Fibroblast of the aortic adventitia (primary cell): ENCODE data around the gene VPS18. TPM values are rescaled to one million over a fixed set of nuclear protein-coding genes. Genes with fewer than 3 reads are reported as not detected.

Source experiments
- DNase-seq: peaks from one replicate; pipeline ENCODE4 v3.0.0-alpha.2; 2010; ENCODE audit warnings: low read depth
- H3K4me3 ChIP-seq: 2 replicates; pipeline ENCODE4 v1.5.1; 2011; ENCODE audit warnings: low read depth, mild to moderate bottlenecking, control low read depth, low read length, moderate library complexity
- total RNA-seq: library from RNA; depleted of rRNA; stranded (reverse); fragments of >200 nt; gene quantifications from 2 replicates; pipeline ENCODE4 v1.2.3, GENCODE V29; 2012; ENCODE audit warnings: low replicate concordance
- TF ChIP-seq, protein P1 (sequence below): IDR thresholded peaks from 2 replicates; pipeline ENCODE4 v1.5.1; 2011; ENCODE audit warnings: mild to moderate bottlenecking, low read length, control low read depth, inconsistent platforms; ENCODE audit not compliant: insufficient read depth

The VPS18 gene
- total RNA-seq, 1 donor = 32.2 TPM

DNA sequence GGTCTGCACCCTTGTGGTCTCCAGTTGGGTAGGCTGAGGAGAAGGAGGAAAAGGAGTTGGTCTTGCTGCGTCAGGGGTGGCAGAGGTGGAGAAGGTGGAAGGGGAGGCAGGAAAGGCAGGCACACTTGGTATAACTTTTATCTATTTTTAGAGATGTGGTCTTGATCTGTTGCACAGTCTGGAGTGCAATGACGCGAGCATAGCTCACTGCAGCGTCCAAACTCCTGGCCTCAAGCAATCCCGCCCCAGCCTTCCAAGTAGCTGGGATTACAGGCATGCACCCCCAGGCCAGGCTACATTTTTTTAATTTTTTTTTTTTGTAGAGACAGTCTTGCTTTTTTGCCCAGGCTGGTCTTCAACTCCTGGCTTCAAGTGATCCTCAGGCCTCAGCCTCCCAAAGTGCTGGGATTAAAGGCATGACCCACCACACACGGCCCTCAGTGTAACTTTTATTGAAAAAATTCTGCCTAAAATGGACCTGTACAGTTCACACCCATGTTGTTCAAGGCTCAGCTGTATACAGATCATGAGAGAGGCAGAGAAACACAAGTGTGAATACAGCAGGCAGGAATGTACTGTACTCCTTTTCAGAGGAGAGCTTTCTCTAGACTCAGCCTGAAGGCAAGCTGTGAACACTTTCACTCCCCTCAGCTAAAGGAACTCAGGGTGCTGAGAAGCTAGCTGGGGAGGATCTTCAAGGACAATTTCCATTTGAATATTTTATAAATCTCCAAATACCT lies 18.1 kb upstream of the VPS18 start:
- no peak for DNase-seq
- no peak overlapping the region for H3K4me3 ChIP-seq
- TF ChIP-seq, protein P1, sequence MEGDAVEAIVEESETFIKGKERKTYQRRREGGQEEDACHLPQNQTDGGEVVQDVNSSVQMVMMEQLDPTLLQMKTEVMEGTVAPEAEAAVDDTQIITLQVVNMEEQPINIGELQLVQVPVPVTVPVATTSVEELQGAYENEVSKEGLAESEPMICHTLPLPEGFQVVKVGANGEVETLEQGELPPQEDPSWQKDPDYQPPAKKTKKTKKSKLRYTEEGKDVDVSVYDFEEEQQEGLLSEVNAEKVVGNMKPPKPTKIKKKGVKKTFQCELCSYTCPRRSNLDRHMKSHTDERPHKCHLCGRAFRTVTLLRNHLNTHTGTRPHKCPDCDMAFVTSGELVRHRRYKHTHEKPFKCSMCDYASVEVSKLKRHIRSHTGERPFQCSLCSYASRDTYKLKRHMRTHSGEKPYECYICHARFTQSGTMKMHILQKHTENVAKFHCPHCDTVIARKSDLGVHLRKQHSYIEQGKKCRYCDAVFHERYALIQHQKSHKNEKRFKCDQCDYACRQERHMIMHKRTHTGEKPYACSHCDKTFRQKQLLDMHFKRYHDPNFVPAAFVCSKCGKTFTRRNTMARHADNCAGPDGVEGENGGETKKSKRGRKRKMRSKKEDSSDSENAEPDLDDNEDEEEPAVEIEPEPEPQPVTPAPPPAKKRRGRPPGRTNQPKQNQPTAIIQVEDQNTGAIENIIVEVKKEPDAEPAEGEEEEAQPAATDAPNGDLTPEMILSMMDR = no peak

DNA sequence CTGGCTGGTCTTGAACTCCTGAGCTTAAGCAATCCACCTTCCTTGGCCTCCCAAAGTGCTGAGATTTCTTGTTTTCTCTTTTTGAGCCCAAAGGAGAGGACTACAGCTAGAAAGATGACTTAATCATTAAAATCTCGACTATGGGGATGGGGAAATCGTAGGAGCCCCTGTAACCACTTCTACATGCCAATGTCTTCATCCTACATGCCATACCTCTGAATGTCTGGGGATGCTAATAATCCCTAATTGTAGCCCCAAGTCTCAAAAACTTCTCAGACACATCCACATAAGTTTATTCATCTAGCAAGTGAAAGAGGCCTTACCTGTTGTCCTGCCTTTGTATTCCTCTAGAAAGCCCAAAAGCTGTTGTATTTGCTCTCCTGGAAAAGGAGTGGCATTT lies 16.6 kb upstream of the VPS18 start:
- TF ChIP-seq, protein P1 = no peak
- no peak for DNase-seq
- no peak overlapping the region for H3K4me3 ChIP-seq

DNA sequence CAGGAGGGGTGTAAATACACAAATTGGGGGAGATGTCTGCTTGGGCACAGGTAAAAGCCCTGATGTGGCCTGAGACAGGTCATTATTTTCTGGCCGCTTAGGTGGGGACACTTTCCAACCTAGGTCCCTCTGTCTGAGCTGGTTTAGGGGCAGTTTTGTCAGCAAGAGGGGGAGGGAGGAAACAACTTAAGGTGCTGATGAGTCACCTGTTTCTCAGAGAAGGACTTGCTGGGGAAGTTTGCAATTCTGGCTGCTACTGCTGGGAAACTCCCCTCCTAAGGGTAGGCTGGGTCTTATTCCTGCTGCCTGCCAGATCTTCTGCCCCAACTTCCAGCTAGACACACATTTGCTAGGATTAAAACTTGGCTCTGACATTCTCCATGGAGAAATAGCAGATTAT lies 15.5 kb upstream of the VPS18 start:
- no peak overlapping the region for H3K4me3 ChIP-seq
- TF ChIP-seq, protein P1 = no peak
- DNase-seq = peak; percentile 31

DNA sequence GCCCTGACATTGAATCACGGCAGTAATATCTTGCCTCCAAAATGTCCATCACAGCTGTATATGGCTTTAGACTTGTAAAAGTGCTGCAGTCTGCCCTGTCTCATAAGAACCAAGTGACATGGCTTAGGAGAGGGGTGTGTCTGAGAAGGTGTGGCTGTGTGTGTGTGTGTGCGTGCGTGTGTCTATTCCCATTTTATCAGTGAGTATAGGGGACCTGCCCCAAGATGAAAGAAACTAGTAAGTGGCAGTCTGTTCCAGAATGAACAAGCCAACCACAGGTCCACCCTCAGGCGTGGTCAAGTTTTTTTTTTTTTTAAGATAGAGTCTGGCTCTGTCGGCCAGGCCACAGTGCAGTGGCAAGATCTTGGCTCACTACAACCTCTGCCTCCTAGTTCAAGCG lies 14.6 kb upstream of the VPS18 start:
- TF ChIP-seq, protein P1 = no peak
- no peak overlapping the region for H3K4me3 ChIP-seq
- no peak for DNase-seq

DNA sequence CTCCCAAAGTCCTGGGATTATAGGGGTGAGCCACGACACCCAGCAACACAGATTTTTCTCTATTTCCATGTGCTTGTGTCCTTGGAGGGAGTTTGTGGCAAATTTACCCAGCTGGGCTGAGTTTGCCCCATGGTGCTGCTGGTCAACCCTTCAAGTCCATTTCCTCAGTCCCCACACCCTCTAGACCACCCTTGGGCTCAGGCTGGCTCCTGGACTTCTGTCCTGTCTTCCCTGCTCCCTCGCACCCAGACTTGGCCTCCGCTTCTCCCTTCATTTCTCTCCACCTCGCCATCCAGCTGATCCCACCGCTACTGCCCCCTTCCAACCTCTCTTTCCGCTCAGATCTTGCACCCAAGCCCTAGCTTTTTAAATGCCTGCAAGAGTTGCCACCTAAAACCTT lies 12.9 kb upstream of the VPS18 start:
- H3K4me3 ChIP-seq = no peak overlapping the region
- TF ChIP-seq, protein P1 = no peak
- no peak for DNase-seq

DNA sequence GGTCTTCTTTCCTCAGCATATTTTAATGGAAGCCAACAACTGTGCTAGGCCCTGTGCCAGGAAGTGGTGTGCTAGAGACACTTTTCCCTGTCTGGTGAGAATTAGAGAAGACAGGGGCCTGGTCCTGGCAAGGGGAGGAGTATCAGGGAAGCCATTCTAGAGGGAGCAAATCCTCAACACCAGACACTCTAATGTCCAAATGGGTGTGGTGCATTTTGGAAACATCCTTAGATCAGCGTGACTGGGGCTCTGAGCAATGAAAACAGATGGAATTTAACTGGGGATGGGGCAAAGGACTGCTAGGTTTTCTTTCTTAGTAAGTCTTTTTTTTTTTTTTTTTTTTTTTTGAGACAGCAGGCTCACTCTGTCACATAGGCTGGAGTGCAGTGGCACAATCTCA lies 7.7 kb upstream of the VPS18 start:
- DNase-seq = no peak

More for the DNA sequence above, 7.7 kb upstream of the VPS18 start:
- no peak overlapping the region for H3K4me3 ChIP-seq
- TF ChIP-seq, protein P1 = no peak
